ENCODE data around the gene CADM1.

DNA sequence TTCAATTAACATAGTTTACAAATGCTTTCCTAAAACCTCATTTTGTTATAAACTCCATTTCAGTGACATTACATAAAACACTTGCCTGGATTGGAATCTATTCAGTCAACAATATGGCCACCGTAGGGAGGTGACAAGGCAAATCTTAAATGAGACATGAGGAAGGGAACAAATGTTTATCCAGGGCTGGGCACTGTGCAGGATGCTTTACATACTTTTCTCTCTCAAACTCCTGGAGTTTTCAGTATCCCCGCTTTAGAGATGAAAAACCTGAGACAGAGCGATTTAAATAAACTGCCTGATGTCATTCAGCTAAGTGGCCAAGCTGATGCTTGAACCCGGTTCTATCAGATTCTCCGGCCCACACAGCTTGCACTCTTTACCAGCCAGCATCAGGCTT is 259.9 kb downstream of the CADM1 start:
- TF ChIP-seq, protein P1, sequence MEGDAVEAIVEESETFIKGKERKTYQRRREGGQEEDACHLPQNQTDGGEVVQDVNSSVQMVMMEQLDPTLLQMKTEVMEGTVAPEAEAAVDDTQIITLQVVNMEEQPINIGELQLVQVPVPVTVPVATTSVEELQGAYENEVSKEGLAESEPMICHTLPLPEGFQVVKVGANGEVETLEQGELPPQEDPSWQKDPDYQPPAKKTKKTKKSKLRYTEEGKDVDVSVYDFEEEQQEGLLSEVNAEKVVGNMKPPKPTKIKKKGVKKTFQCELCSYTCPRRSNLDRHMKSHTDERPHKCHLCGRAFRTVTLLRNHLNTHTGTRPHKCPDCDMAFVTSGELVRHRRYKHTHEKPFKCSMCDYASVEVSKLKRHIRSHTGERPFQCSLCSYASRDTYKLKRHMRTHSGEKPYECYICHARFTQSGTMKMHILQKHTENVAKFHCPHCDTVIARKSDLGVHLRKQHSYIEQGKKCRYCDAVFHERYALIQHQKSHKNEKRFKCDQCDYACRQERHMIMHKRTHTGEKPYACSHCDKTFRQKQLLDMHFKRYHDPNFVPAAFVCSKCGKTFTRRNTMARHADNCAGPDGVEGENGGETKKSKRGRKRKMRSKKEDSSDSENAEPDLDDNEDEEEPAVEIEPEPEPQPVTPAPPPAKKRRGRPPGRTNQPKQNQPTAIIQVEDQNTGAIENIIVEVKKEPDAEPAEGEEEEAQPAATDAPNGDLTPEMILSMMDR (IDR thresholded peaks at IDR 0.05; ENCODE audit: extremely low read depth in 1 of 2, insufficient read depth in 1 of 2, low read depth in 1 of 2, low read length in 2 of 2) = no peak
- TF ChIP-seq POLR2AphosphoS5 (IDR thresholded peaks at IDR 0.05; ENCODE audit: insufficient read depth, low read depth, low read length) (no peak), POLR2A (IDR thresholded peaks at IDR 0.05; ENCODE audit: low read depth, low read length) (no peak), JUN (IDR thresholded peaks at IDR 0.05; ENCODE audit: borderline replicate concordance, insufficient read depth, insufficient read length, low read depth) (no peak), MAX (IDR thresholded peaks at IDR 0.05; ENCODE audit: insufficient read depth, insufficient read length) (no peak), EZH2 (IDR thresholded peaks at IDR 0.05; ENCODE audit: borderline replicate concordance, low read depth, low read length, severe bottlenecking) (no peak), FOS (IDR thresholded peaks at IDR 0.05; ENCODE audit: borderline replicate concordance, insufficient read depth, low read length) (no peak)
